SH-SY5Y (cell line): ENCODE data around the gene STAT5B.

Experiments used
- GATA2 ChIP-seq: IDR thresholded peaks from 2 replicates; pipeline ENCODE4 v1.6.1; 2011; ENCODE audit warnings: mild to moderate bottlenecking, low read depth, low read length
- GATA3 ChIP-seq: IDR thresholded peaks from 2 replicates; pipeline ENCODE4 v1.6.1; 2011; ENCODE audit warnings: low read depth, mild to moderate bottlenecking, low read length, moderate library complexity

GRCh38 chr17:42301022-42301421 is 24.8 kb upstream of the STAT5B start:
- TF ChIP-seq GATA3 (no peak), GATA2 (no peak)
